ENCODE results near the gene THSD4.

Gene THSD4

GRCh38 chr15:71228403-71228802 lies 113.1 kb downstream of the THSD4 start:
- H3K4me3 ChIP-seq (ENCODE audit: low read length), result no peak overlapping the region
- H3K4me1 ChIP-seq (ENCODE audit: control insufficient read depth, insufficient read depth, low read length), result peaks cover 32% of the 10 kb centered on the region
- H3K36me3 ChIP-seq (ENCODE audit: control insufficient read depth, insufficient read depth, low read length), result no peaks in the 10 kb centered on the region
- no peaks in the 10 kb centered on the region for H3K9me3 ChIP-seq (ENCODE audit: control insufficient read depth, low read length)
- no peak overlapping the region for H3K9ac ChIP-seq (ENCODE audit: low read length)
- no peaks in the 10 kb centered on the region for H3K27me3 ChIP-seq (ENCODE audit: control insufficient read depth, insufficient read depth, low read length)

- Histone ChIP-seq H3K4me1 (ENCODE audit: control insufficient read depth, insufficient read depth, low read length) (peaks cover 26% of the 10 kb centered on the region), H3K9me3 (ENCODE audit: control insufficient read depth, low read length) (no peaks in the 10 kb centered on the region), H3K4me3 (ENCODE audit: low read length) (no peak overlapping the region), H3K36me3 (ENCODE audit: control insufficient read depth, insufficient read depth, low read length) (no peaks in the 10 kb centered on the region), H3K9ac (ENCODE audit: low read length) (no peak overlapping the region), H3K27me3 (ENCODE audit: control insufficient read depth, insufficient read depth, low read length) (no peaks in the 10 kb centered on the region)
Measured at GRCh38 chr15:71230303-71230702, 115.0 kb downstream of the THSD4 start.

GRCh38 chr15:71231758-71232157 lies 116.5 kb downstream of the THSD4 start:
- H3K27me3 ChIP-seq (ENCODE audit: control insufficient read depth, insufficient read depth, low read length), result no peaks in the 10 kb centered on the region
- no peaks in the 10 kb centered on the region for H3K9me3 ChIP-seq (ENCODE audit: control insufficient read depth, low read length)
- H3K36me3 ChIP-seq (ENCODE audit: control insufficient read depth, insufficient read depth, low read length), result no peaks in the 10 kb centered on the region
- H3K4me3 ChIP-seq (ENCODE audit: low read length), result no peak overlapping the region
- no peak overlapping the region for H3K9ac ChIP-seq (ENCODE audit: low read length)
- peaks cover 27% of the 10 kb centered on the region for H3K4me1 ChIP-seq (ENCODE audit: control insufficient read depth, insufficient read depth, low read length)

- H3K9me3 ChIP-seq (ENCODE audit: control insufficient read depth, low read length), result no peaks in the 10 kb centered on the region
- H3K27me3 ChIP-seq (ENCODE audit: control insufficient read depth, insufficient read depth, low read length), result no peaks in the 10 kb centered on the region
- H3K36me3 ChIP-seq (ENCODE audit: control insufficient read depth, insufficient read depth, low read length), result no peaks in the 10 kb centered on the region
- peaks cover 33% of the 10 kb centered on the region for H3K4me1 ChIP-seq (ENCODE audit: control insufficient read depth, insufficient read depth, low read length)
- no peak overlapping the region for H3K9ac ChIP-seq (ENCODE audit: low read length)
- no peak overlapping the region for H3K4me3 ChIP-seq (ENCODE audit: low read length)
Measured at GRCh38 chr15:71232411-71232810, 117.1 kb downstream of the THSD4 start.

GRCh38 chr15:71237456-71238188 lies 122.4 kb downstream of the THSD4 start:
- no peaks in the 10 kb centered on the region for H3K36me3 ChIP-seq (ENCODE audit: control insufficient read depth, insufficient read depth, low read length)
- H3K4me1 ChIP-seq (ENCODE audit: control insufficient read depth, insufficient read depth, low read length), result peaks cover 15% of the 10 kb centered on the region
- H3K9me3 ChIP-seq (ENCODE audit: control insufficient read depth, low read length), result no peaks in the 10 kb centered on the region
- H3K27me3 ChIP-seq (ENCODE audit: control insufficient read depth, insufficient read depth, low read length), result no peaks in the 10 kb centered on the region
- H3K4me3 ChIP-seq (ENCODE audit: low read length), result no peak overlapping the region
- H3K9ac ChIP-seq (ENCODE audit: low read length), result no peak overlapping the region

- Histone ChIP-seq H3K4me3 (ENCODE audit: low read length) (no peak overlapping the region), H3K27me3 (ENCODE audit: control insufficient read depth, insufficient read depth, low read length) (no peaks in the 10 kb centered on the region), H3K4me1 (ENCODE audit: control insufficient read depth, insufficient read depth, low read length) (peaks cover 15% of the 10 kb centered on the region), H3K36me3 (ENCODE audit: control insufficient read depth, insufficient read depth, low read length) (no peaks in the 10 kb centered on the region), H3K9me3 (ENCODE audit: control insufficient read depth, low read length) (no peaks in the 10 kb centered on the region), H3K9ac (ENCODE audit: low read length) (no peak overlapping the region)
Measured at GRCh38 chr15:71238926-71239325, 123.7 kb downstream of the THSD4 start.

- peaks cover 15% of the 10 kb centered on the region for H3K4me1 ChIP-seq (ENCODE audit: control insufficient read depth, insufficient read depth, low read length)
- H3K9me3 ChIP-seq (ENCODE audit: control insufficient read depth, low read length), result no peaks in the 10 kb centered on the region
- H3K36me3 ChIP-seq (ENCODE audit: control insufficient read depth, insufficient read depth, low read length), result no peaks in the 10 kb centered on the region
- no peak overlapping the region for H3K9ac ChIP-seq (ENCODE audit: low read length)
- H3K4me3 ChIP-seq (ENCODE audit: low read length), result no peak overlapping the region
- no peaks in the 10 kb centered on the region for H3K27me3 ChIP-seq (ENCODE audit: control insufficient read depth, insufficient read depth, low read length)
Measured at GRCh38 chr15:71239592-71240364, 124.5 kb downstream of the THSD4 start.

GRCh38 chr15:71242292-71242691 lies 127.0 kb downstream of the THSD4 start:
- H3K27me3 ChIP-seq (ENCODE audit: control insufficient read depth, insufficient read depth, low read length), result no peaks in the 10 kb centered on the region
- no peak overlapping the region for H3K4me3 ChIP-seq (ENCODE audit: low read length)
- H3K36me3 ChIP-seq (ENCODE audit: control insufficient read depth, insufficient read depth, low read length), result no peaks in the 10 kb centered on the region
- H3K4me1 ChIP-seq (ENCODE audit: control insufficient read depth, insufficient read depth, low read length), result peaks cover 9% of the 10 kb centered on the region
- H3K9me3 ChIP-seq (ENCODE audit: control insufficient read depth, low read length), result no peaks in the 10 kb centered on the region
- H3K9ac ChIP-seq (ENCODE audit: low read length), result no peak overlapping the region

GRCh38 chr15:71244250-71244649 lies 129.0 kb downstream of the THSD4 start:
- H3K27me3 ChIP-seq (ENCODE audit: control insufficient read depth, insufficient read depth, low read length), result no peaks in the 10 kb centered on the region
- H3K36me3 ChIP-seq (ENCODE audit: control insufficient read depth, insufficient read depth, low read length), result no peaks in the 10 kb centered on the region
- H3K4me3 ChIP-seq (ENCODE audit: low read length), result no peak overlapping the region
- H3K4me1 ChIP-seq (ENCODE audit: control insufficient read depth, insufficient read depth, low read length), result peaks cover 5% of the 10 kb centered on the region
- H3K9me3 ChIP-seq (ENCODE audit: control insufficient read depth, low read length), result no peaks in the 10 kb centered on the region
- H3K9ac ChIP-seq (ENCODE audit: low read length), result no peak overlapping the region

- no peaks in the 10 kb centered on the region for H3K9me3 ChIP-seq (ENCODE audit: control insufficient read depth, low read length)
- no peak overlapping the region for H3K4me3 ChIP-seq (ENCODE audit: low read length)
- H3K9ac ChIP-seq (ENCODE audit: low read length), result no peak overlapping the region
- no peaks in the 10 kb centered on the region for H3K4me1 ChIP-seq (ENCODE audit: control insufficient read depth, insufficient read depth, low read length)
- H3K27me3 ChIP-seq (ENCODE audit: control insufficient read depth, insufficient read depth, low read length), result no peaks in the 10 kb centered on the region
- no peaks in the 10 kb centered on the region for H3K36me3 ChIP-seq (ENCODE audit: control insufficient read depth, insufficient read depth, low read length)
Measured at GRCh38 chr15:71245588-71245987, 130.3 kb downstream of the THSD4 start.

GRCh38 chr15:71248386-71248785 lies 133.1 kb downstream of the THSD4 start:
- Histone ChIP-seq H3K36me3 (ENCODE audit: control insufficient read depth, insufficient read depth, low read length) (no peaks in the 10 kb centered on the region), H3K27me3 (ENCODE audit: control insufficient read depth, insufficient read depth, low read length) (no peaks in the 10 kb centered on the region), H3K4me3 (ENCODE audit: low read length) (no peak overlapping the region), H3K9me3 (ENCODE audit: control insufficient read depth, low read length) (no peaks in the 10 kb centered on the region), H3K9ac (ENCODE audit: low read length) (no peak overlapping the region), H3K4me1 (ENCODE audit: control insufficient read depth, insufficient read depth, low read length) (peaks cover 9% of the 10 kb centered on the region)

- Histone ChIP-seq H3K4me3 (ENCODE audit: low read length) (no peak overlapping the region), H3K9ac (ENCODE audit: low read length) (no peak overlapping the region), H3K9me3 (ENCODE audit: control insufficient read depth, low read length) (no peaks in the 10 kb centered on the region), H3K36me3 (ENCODE audit: control insufficient read depth, insufficient read depth, low read length) (no peaks in the 10 kb centered on the region), H3K27me3 (ENCODE audit: control insufficient read depth, insufficient read depth, low read length) (no peaks in the 10 kb centered on the region), H3K4me1 (ENCODE audit: control insufficient read depth, insufficient read depth, low read length) (peaks cover 9% of the 10 kb centered on the region)
Measured at GRCh38 chr15:71249986-71250385, 134.7 kb downstream of the THSD4 start.
